Measurements from ENCODE around the gene MAGI1.

MAGI1 gene

GRCh38 chr3:65843732-65844131 is 195.0 kb downstream of the MAGI1 start:
- no peak for DNase-seq (ENCODE audit: low read depth, low spot score)

GRCh38 chr3:65837604-65838003 is 201.1 kb downstream of the MAGI1 start:
- DNase-seq (ENCODE audit: low read depth, low spot score): no peak

GRCh38 chr3:65836047-65836446 is 202.7 kb downstream of the MAGI1 start:
- DNase-seq (ENCODE audit: low read depth, low spot score): peak; percentile 29

- DNase-seq (ENCODE audit: low read depth, low spot score): peak; percentile 74
These were observed 204.8 kb downstream of the MAGI1 start for GRCh38 chr3:65833761-65834505.

- DNase-seq (ENCODE audit: low read depth, low spot score): peak; percentile 22
These were observed 206.8 kb downstream of the MAGI1 start for GRCh38 chr3:65831733-65832425.

GRCh38 chr3:65830948-65831732 is 207.6 kb downstream of the MAGI1 start:
- no peak for DNase-seq (ENCODE audit: low read depth, low spot score)

GRCh38 chr3:65829228-65829627 is 209.5 kb downstream of the MAGI1 start:
- no peak for DNase-seq (ENCODE audit: low read depth, low spot score)

- peak; percentile 75 for DNase-seq (ENCODE audit: low read depth, low spot score)
These were observed 210.0 kb downstream of the MAGI1 start for GRCh38 chr3:65828706-65829105.

- no peak for DNase-seq (ENCODE audit: low read depth, low spot score)
These were observed 211.6 kb downstream of the MAGI1 start for GRCh38 chr3:65827076-65827475.

- no peak for DNase-seq (ENCODE audit: low read depth, low spot score)
These were observed 214.6 kb downstream of the MAGI1 start for GRCh38 chr3:65824166-65824565.

GRCh38 chr3:65820600-65820999 is 218.1 kb downstream of the MAGI1 start:
- no peak for DNase-seq (ENCODE audit: low read depth, low spot score)

GRCh38 chr3:65819896-65820295 is 218.8 kb downstream of the MAGI1 start:
- no peak for DNase-seq (ENCODE audit: low read depth, low spot score)

GRCh38 chr3:65817553-65818126 is 221.1 kb downstream of the MAGI1 start:
- DNase-seq (ENCODE audit: low read depth, low spot score): no peak

GRCh38 chr3:65816208-65816607 is 222.5 kb downstream of the MAGI1 start:
- no peak for DNase-seq (ENCODE audit: low read depth, low spot score)

- DNase-seq (ENCODE audit: low read depth, low spot score): no peak
These were observed 223.7 kb downstream of the MAGI1 start for GRCh38 chr3:65814845-65815578.

- DNase-seq (ENCODE audit: low read depth, low spot score): peak; percentile 28
These were observed 226.8 kb downstream of the MAGI1 start for GRCh38 chr3:65811892-65812291.

- DNase-seq (ENCODE audit: low read depth, low spot score): peak; percentile 79
These were observed 227.5 kb downstream of the MAGI1 start for GRCh38 chr3:65811086-65811761.

GRCh38 chr3:65810302-65810701 is 228.4 kb downstream of the MAGI1 start:
- DNase-seq (ENCODE audit: low read depth, low spot score): no peak

GRCh38 chr3:65809641-65810150 is 229.0 kb downstream of the MAGI1 start:
- no peak for DNase-seq (ENCODE audit: low read depth, low spot score)

- DNase-seq (ENCODE audit: low read depth, low spot score): no peak
These were observed 229.9 kb downstream of the MAGI1 start for GRCh38 chr3:65808824-65809223.

- no peak for DNase-seq (ENCODE audit: low read depth, low spot score)
These were observed 230.3 kb downstream of the MAGI1 start for GRCh38 chr3:65808407-65808806.

All from astrocyte of the hippocampus (primary cell).